Activated naive CD4-positive, alpha-beta T cell treated with anti-CD3 and anti-CD28 coated beads, Interleukin-2, amount 10 ng/mL, durations not matched to agents 7 days and 5 days (primary cell): Measurements from ENCODE around the gene OR10J4.
"Not testable (repeated sequence)": the region's sequence is repeated elsewhere in the genome, so short reads cannot be mapped to it uniquely, and the experiment has no call there.

ENCODE experiments used
- CTCF ChIA-PET: fragments of 350-600 bp; sonication (Branson Sonifier 250); formaldehyde crosslinking; loops from one replicate; lab custom pipeline; 2021; ENCODE audit warnings: antibody characterized with exemption; lab: Charles Lee
- DNase-seq: peaks from one replicate; pipeline ENCODE4 v3.0.0-alpha.2; 2020
- H3K27ac Mint-ChIP-seq: one replicate; pipeline ENCODE4 v1.8.0; 2021; ENCODE audit warnings: mild to moderate bottlenecking, moderate library complexity, mixed read lengths
- H3K27me3 Mint-ChIP-seq: one replicate; pipeline ENCODE4 v1.8.0; 2021; ENCODE audit warnings: mild to moderate bottlenecking, mixed read lengths
- H3K36me3 Mint-ChIP-seq: one replicate; pipeline ENCODE4 v1.8.0; 2021; ENCODE audit warnings: mixed read lengths
- H3K4me1 Mint-ChIP-seq: one replicate; pipeline ENCODE4 v1.8.0; 2021; ENCODE audit warnings: mixed read lengths
- H3K4me3 Mint-ChIP-seq: one replicate; pipeline ENCODE4 v1.8.0; 2021; ENCODE audit warnings: mild to moderate bottlenecking, moderate library complexity, mixed read lengths
- H3K9me3 Mint-ChIP-seq: one replicate; pipeline ENCODE4 v1.8.0; 2021; ENCODE audit warnings: mixed read lengths

Gene OR10J4

GRCh38 chr1:159431904-159432303, at the start of gene OR10J4:
TSS of gene OR10J4 (plus strand) at chr1:159432204.
- Mint-ChIP-seq H3K27me3 (no peaks in the 10 kb centered on the region), H3K9me3 (no peaks in the 10 kb centered on the region), H3K4me1 (no peaks in the 10 kb centered on the region)

GRCh38 chr1:159406821-159407220, 25.2 kb upstream of the OR10J4 start:
- Mint-ChIP-seq H3K4me3 (no peak overlapping the region), H3K9me3 (peaks cover 2% of the 10 kb centered on the region), H3K36me3 (no peaks in the 10 kb centered on the region), H3K4me1 (no peaks in the 10 kb centered on the region), H3K27me3 (no peaks in the 10 kb centered on the region), H3K27ac (no peak overlapping the region)
- CTCF ChIA-PET: no interaction called here
- DNase-seq: no peak

More at GRCh38 chr1:159431904-159432303, at the start of gene OR10J4:
- Mint-ChIP-seq H3K36me3 (no peaks in the 10 kb centered on the region), H3K4me3 (no peak within 1 kb of the TSS), H3K27ac (no peak within 1 kb of the TSS)
- no peak for DNase-seq
- CTCF ChIA-PET: no interaction called here

GRCh38 chr1:159408862-159409400, 23.1 kb upstream of the OR10J4 start:
- H3K4me1 Mint-ChIP-seq: no peaks in the 10 kb centered on the region
- H3K9me3 Mint-ChIP-seq: peaks cover 2% of the 10 kb centered on the region
- H3K27ac Mint-ChIP-seq: no peak overlapping the region
- DNase-seq: no peak
- H3K27me3 Mint-ChIP-seq: no peaks in the 10 kb centered on the region
- CTCF ChIA-PET: no interaction called here
- no peak overlapping the region for H3K4me3 Mint-ChIP-seq
- no peaks in the 10 kb centered on the region for H3K36me3 Mint-ChIP-seq

GRCh38 chr1:159421821-159422220, 10.2 kb upstream of the OR10J4 start:
- H3K4me3 Mint-ChIP-seq: no peak overlapping the region
- DNase-seq: no peak
- H3K27ac Mint-ChIP-seq: no peak overlapping the region
- CTCF ChIA-PET: no interaction called here
- no peaks in the 10 kb centered on the region for H3K27me3 Mint-ChIP-seq
- H3K36me3 Mint-ChIP-seq: no peaks in the 10 kb centered on the region
- H3K9me3 Mint-ChIP-seq: peaks cover 18% of the 10 kb centered on the region
- no peaks in the 10 kb centered on the region for H3K4me1 Mint-ChIP-seq

- Mint-ChIP-seq H3K4me1 (no peaks in the 10 kb centered on the region), H3K27me3 (no peaks in the 10 kb centered on the region), H3K36me3 (no peaks in the 10 kb centered on the region), H3K4me3 (no peak overlapping the region), H3K27ac (no peak overlapping the region), H3K9me3 (no peaks in the 10 kb centered on the region)
- CTCF ChIA-PET: no interaction called here
- no peak for DNase-seq
These were observed 3.5 kb upstream of the OR10J4 start for GRCh38 chr1:159428536-159428935.

- CTCF ChIA-PET: no interaction called here
- no peaks in the 10 kb centered on the region for H3K4me1 Mint-ChIP-seq
- H3K36me3 Mint-ChIP-seq: no peaks in the 10 kb centered on the region
- H3K4me3 Mint-ChIP-seq: no peak overlapping the region
- DNase-seq: no peak
- no peak overlapping the region for H3K27ac Mint-ChIP-seq
- no peaks in the 10 kb centered on the region for H3K9me3 Mint-ChIP-seq
- no peaks in the 10 kb centered on the region for H3K27me3 Mint-ChIP-seq
These were observed 2.7 kb upstream of the OR10J4 start for GRCh38 chr1:159429074-159429861.

GRCh38 chr1:159430985-159431384, 1.0 kb upstream of the OR10J4 start:
- H3K4me1 Mint-ChIP-seq: no peaks in the 10 kb centered on the region
- CTCF ChIA-PET: no interaction called here

GRCh38 chr1:159436469-159436868, 4.5 kb downstream of the OR10J4 start:
- Mint-ChIP-seq H3K4me1 (no peaks in the 10 kb centered on the region), H3K4me3 (no peak overlapping the region), H3K27me3 (no peaks in the 10 kb centered on the region), H3K36me3 (no peaks in the 10 kb centered on the region), H3K9me3 (no peaks in the 10 kb centered on the region), H3K27ac (no peak overlapping the region)
- CTCF ChIA-PET: no interaction called here
- no peak for DNase-seq

More at GRCh38 chr1:159430985-159431384, 1.0 kb upstream of the OR10J4 start:
- no peak for DNase-seq
- H3K4me3 Mint-ChIP-seq: no peak overlapping the region
- no peaks in the 10 kb centered on the region for H3K9me3 Mint-ChIP-seq
- no peaks in the 10 kb centered on the region for H3K36me3 Mint-ChIP-seq
- H3K27ac Mint-ChIP-seq: no peak overlapping the region
- no peaks in the 10 kb centered on the region for H3K27me3 Mint-ChIP-seq

- Mint-ChIP-seq H3K27ac (no peak within 1 kb of the TSS), H3K27me3 (no peaks in the 10 kb centered on the region), H3K4me3 (no peak within 1 kb of the TSS), H3K9me3 (no peaks in the 10 kb centered on the region), H3K36me3 (no peaks in the 10 kb centered on the region), H3K4me1 (no peaks in the 10 kb centered on the region)
- no peak for DNase-seq
- CTCF ChIA-PET: no interaction called here
These were observed 7.4 kb downstream of the OR10J4 start, which contains the start of gene OR10J1 for GRCh38 chr1:159439422-159439821. TSS of gene OR10J1 (plus strand) at chr1:159439722. CDS start at chr1:159439792, 70 bp downstream.

- H3K27ac Mint-ChIP-seq: no peak overlapping the region
- no peaks in the 10 kb centered on the region for H3K9me3 Mint-ChIP-seq
- H3K4me3 Mint-ChIP-seq: no peak overlapping the region
- no peaks in the 10 kb centered on the region for H3K36me3 Mint-ChIP-seq
- H3K27me3 Mint-ChIP-seq: no peaks in the 10 kb centered on the region
- CTCF ChIA-PET: no interaction called here
- no peaks in the 10 kb centered on the region for H3K4me1 Mint-ChIP-seq
- DNase-seq: no peak
These were observed 9.4 kb downstream of the OR10J4 start for GRCh38 chr1:159441360-159441759.

GRCh38 chr1:159442428-159442827, 10.4 kb downstream of the OR10J4 start:
- no peaks in the 10 kb centered on the region for H3K4me1 Mint-ChIP-seq
- DNase-seq: no peak
- no peak overlapping the region for H3K27ac Mint-ChIP-seq
- no peaks in the 10 kb centered on the region for H3K9me3 Mint-ChIP-seq
- no peaks in the 10 kb centered on the region for H3K36me3 Mint-ChIP-seq
- no peaks in the 10 kb centered on the region for H3K27me3 Mint-ChIP-seq
- H3K4me3 Mint-ChIP-seq: no peak overlapping the region
- CTCF ChIA-PET: no interaction called here

GRCh38 chr1:159443066-159443750, 11.2 kb downstream of the OR10J4 start:
- no peak for DNase-seq
- CTCF ChIA-PET: no interaction called here
- H3K9me3 Mint-ChIP-seq: peaks cover 2% of the 10 kb centered on the region
- no peaks in the 10 kb centered on the region for H3K27me3 Mint-ChIP-seq
- no peaks in the 10 kb centered on the region for H3K36me3 Mint-ChIP-seq
- H3K4me3 Mint-ChIP-seq: no peak overlapping the region
- H3K27ac Mint-ChIP-seq: no peak overlapping the region
- H3K4me1 Mint-ChIP-seq: no peaks in the 10 kb centered on the region

GRCh38 chr1:159444511-159444910, 12.5 kb downstream of the OR10J4 start:
- Mint-ChIP-seq H3K27ac (no peak overlapping the region), H3K36me3 (no peaks in the 10 kb centered on the region), H3K4me3 (no peak overlapping the region), H3K4me1 (no peaks in the 10 kb centered on the region), H3K27me3 (no peaks in the 10 kb centered on the region), H3K9me3 (peaks cover 2% of the 10 kb centered on the region)
- no peak for DNase-seq
- CTCF ChIA-PET: no interaction called here

GRCh38 chr1:159448181-159448580, 16.2 kb downstream of the OR10J4 start:
- CTCF ChIA-PET: no interaction called here
- Mint-ChIP-seq H3K27me3 (no peaks in the 10 kb centered on the region), H3K36me3 (no peaks in the 10 kb centered on the region), H3K4me3 (no peak overlapping the region), H3K9me3 (peaks cover 4% of the 10 kb centered on the region), H3K4me1 (no peaks in the 10 kb centered on the region), H3K27ac (no peak overlapping the region)
- DNase-seq: no peak

GRCh38 chr1:159449605-159450004, 17.6 kb downstream of the OR10J4 start:
- not testable (repeated sequence) for H3K4me1 Mint-ChIP-seq, H3K9me3 Mint-ChIP-seq, H3K27ac Mint-ChIP-seq

More at GRCh38 chr1:159449605-159450004, 17.6 kb downstream of the OR10J4 start:
- DNase-seq, H3K4me3 Mint-ChIP-seq, CTCF ChIA-PET, H3K27me3 Mint-ChIP-seq, H3K36me3 Mint-ChIP-seq: not testable (repeated sequence)
